ENCODE measurements around the gene PPP1R14C. TPM values are rescaled to one million over a fixed set of nuclear protein-coding genes. Genes with fewer than 3 reads are reported as not detected.

PPP1R14C gene
- total RNA-seq, 4 donors from 2014 or later: 34.7 to 102 (median 79.7) TPM

GRCh38 chr6:150167479-150167873 lies 24.6 kb downstream of the PPP1R14C start:
- intact Hi-C loops (cut with DNase I): no loop called here
- Histone ChIP-seq H3K9me3 (no peaks in the 10 kb centered on the region), H3K27me3 (no peaks in the 10 kb centered on the region), H3K36me3 (no peaks in the 10 kb centered on the region), H3K4me3 (replicated peaks in 1 of 3) (no peak overlapping the region), H3K27ac (no peak overlapping the region), H3K4me1 (peaks cover 5 to 12% of the 10 kb centered on the region in 2 donors)
- TF ChIP-seq CTCF (IDR thresholded peaks at IDR 0.05): no peak
- no peak for TF ChIP-seq POLR2A (IDR thresholded peaks at IDR 0.05)
- 80 to 84% methylated on average over 6 of the region's 6 CpGs for WGBS, 2 donors
- no peak for DNase-seq

DNA sequence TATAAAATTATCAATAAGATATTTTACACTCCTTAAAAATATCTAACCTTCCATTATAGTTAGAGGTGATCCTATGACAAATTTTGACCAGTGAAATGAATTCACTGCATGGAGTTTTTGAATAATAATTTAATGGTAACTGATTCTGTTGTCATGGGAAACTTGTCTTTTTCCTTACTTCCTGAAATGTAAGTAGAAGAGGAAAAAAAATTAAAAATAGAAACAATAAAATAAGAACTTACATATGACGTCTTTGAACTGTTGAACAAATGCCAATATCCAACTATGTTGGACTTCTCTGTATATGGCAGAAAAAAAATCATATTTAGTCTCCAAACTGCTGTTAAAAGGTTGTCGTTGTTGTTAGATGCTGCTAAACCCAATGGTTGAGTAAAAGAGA lies 26.3 kb downstream of the PPP1R14C start:
- H3K4me1 ChIP-seq: peaks cover 5 to 12% of the 10 kb centered on the region in 2 donors
- no peak for TF ChIP-seq POLR2A (IDR thresholded peaks at IDR 0.05)
- TF ChIP-seq CTCF (IDR thresholded peaks at IDR 0.05): no peak
- H3K27me3 ChIP-seq: no peaks in the 10 kb centered on the region
- H3K27ac ChIP-seq: no peak overlapping the region
- H3K36me3 ChIP-seq: no peaks in the 10 kb centered on the region
- no peak overlapping the region for H3K4me3 ChIP-seq (replicated peaks in 1 of 3)
- no peak for DNase-seq
- no peaks in the 10 kb centered on the region for H3K9me3 ChIP-seq
- 67 to 69% methylated on average over 2 of the region's 2 CpGs for WGBS, 2 donors
- intact Hi-C loops (cut with DNase I): no loop called here

DNA sequence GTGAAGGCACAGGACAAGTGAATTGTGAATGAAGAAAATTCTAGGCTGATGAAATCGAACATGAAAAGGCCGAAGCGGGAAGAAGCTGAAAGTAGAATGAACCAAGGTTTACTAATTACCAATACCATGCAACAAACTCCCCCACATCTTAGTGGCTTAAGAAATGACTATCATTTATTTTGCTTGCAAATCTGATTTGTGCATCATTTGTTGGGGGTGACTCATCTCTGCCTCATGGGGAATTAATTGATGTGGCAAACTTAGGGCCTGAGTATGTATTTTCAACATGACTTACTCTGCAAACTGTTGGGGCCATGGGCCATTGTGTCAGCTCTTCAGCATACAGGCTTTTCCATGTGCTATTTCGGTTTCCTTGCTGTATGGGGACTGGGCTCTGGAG lies 26.8 kb downstream of the PPP1R14C start:
- DNase-seq: no peak
- no peak overlapping the region for H3K27ac ChIP-seq
- H3K4me1 ChIP-seq: peaks cover 5 to 12% of the 10 kb centered on the region in 2 donors
- intact Hi-C loops (cut with DNase I): no loop called here
- H3K9me3 ChIP-seq: no peaks in the 10 kb centered on the region
- no peaks in the 10 kb centered on the region for H3K27me3 ChIP-seq
- H3K4me3 ChIP-seq (replicated peaks in 1 of 3): no peak overlapping the region
- TF ChIP-seq POLR2A (IDR thresholded peaks at IDR 0.05) (no peak), CTCF (IDR thresholded peaks at IDR 0.05) (no peak)
- H3K36me3 ChIP-seq: no peaks in the 10 kb centered on the region
- WGBS, 2 donors: 88 to 92% methylated on average over 4 of the region's 4 CpGs

DNA sequence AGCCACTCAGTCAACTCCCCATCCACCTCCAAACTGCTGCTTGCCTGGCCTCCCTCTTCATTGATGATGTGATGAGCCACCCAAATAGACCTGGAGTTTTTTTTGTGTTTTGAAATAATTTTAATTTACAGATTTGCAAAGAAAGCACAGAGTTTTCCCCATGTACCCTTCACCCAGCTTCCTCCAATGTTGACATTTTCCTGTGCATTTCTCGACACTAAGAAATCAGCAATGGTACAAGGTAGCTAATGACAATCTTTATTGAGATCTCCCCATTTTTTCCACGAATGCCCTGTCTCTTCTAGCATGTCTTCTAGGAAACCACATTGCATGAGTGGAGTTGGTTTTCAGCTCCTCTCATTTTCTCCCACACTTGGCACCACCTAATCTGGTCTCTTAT lies 30.1 kb downstream of the PPP1R14C start:
- TF ChIP-seq POLR2A (IDR thresholded peaks at IDR 0.05) (no peak), CTCF (IDR thresholded peaks at IDR 0.05) (no peak)
- Histone ChIP-seq H3K36me3 (no peaks in the 10 kb centered on the region), H3K4me3 (replicated peaks in 1 of 3) (no peak overlapping the region), H3K9me3 (no peaks in the 10 kb centered on the region), H3K27me3 (no peaks in the 10 kb centered on the region), H3K27ac (no peak overlapping the region), H3K4me1 (peaks cover 20 to 21% of the 10 kb centered on the region in 2 donors)
- WGBS, 2 donors: 84% methylated on average over 2 of the region's 2 CpGs
- no peak for DNase-seq
- intact Hi-C loops (cut with DNase I): no loop called here

DNA sequence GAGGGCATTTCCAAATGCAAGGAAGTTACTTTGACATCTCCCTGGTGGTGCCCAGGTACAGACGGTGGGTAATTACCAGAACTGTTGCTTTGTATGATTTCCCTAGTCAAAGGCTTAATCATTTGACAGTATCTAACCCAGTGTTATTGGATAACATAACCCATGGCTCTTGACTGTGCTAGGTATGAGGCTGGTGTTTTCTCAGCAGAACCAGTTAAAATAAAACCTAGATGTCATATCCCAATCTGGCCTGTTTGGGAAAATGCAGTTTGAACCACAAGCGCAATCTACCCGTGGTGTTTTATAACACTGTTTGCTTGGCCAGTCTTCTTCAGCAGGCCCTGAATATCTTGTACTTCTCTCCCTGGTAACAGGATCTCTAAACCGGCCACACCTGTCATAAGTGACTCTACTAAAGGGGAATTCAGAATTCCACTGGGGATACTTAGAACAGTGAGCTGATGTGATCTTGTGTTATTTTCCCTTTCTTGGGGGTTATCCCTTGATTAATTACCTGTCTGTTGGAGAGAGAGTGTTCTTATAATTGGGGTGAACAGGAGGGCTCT lies 32.8 kb downstream of the PPP1R14C start:
- no peaks in the 10 kb centered on the region for H3K27me3 ChIP-seq
- no peak overlapping the region for H3K4me3 ChIP-seq (replicated peaks in 1 of 3)
- no peaks in the 10 kb centered on the region for H3K9me3 ChIP-seq
- H3K4me1 ChIP-seq: peaks cover 21 to 29% of the 10 kb centered on the region in 2 donors
- TF ChIP-seq POLR2A (IDR thresholded peaks at IDR 0.05): no peak
- TF ChIP-seq CTCF (IDR thresholded peaks at IDR 0.05): no peak
- peak overlapping the region in 1 of 3 donors; percentile 43 for H3K27ac ChIP-seq
- WGBS, 2 donors: 62 to 64% methylated on average over 4 of the region's 4 CpGs
- no peaks in the 10 kb centered on the region for H3K36me3 ChIP-seq
- no peak for DNase-seq
- intact Hi-C loops (cut with DNase I): no loop called here
